GM19328 (cell line): ENCODE measurements around the gene MAN2B2.

Source experiments
- ATAC-seq: cut with Tn5 transposase; IDR thresholded peaks from one replicate; pipeline ENCODE4 v1.9.1; 2021; ENCODE audit warnings: mild to moderate bottlenecking, moderate library complexity; ENCODE audit not compliant: unreplicated experiment

The MAN2B2 gene

GRCh38 chr4:6566391-6567190 is 8.4 kb upstream of the MAN2B2 start:
- ATAC-seq, result no peak

- ATAC-seq, result no peak
These were observed 7.8 kb upstream of the MAN2B2 start for GRCh38 chr4:6567218-6567617.

GRCh38 chr4:6568148-6568547 is 6.8 kb upstream of the MAN2B2 start:
- no peak for ATAC-seq

GRCh38 chr4:6568689-6569332 is 6.2 kb upstream of the MAN2B2 start:
- no peak for ATAC-seq

- ATAC-seq, result no peak
These were observed 3.4 kb upstream of the MAN2B2 start for GRCh38 chr4:6571608-6572007.

GRCh38 chr4:6573551-6573950 is 1.4 kb upstream of the MAN2B2 start:
- ATAC-seq, result no peak

GRCh38 chr4:6573986-6574746 is 823 bp upstream of the MAN2B2 start:
- no peak for ATAC-seq

- no peak for ATAC-seq
These were observed 683 bp downstream of the MAN2B2 start for GRCh38 chr4:6575503-6576240.

- ATAC-seq, result no peak
These were observed 1.5 kb downstream of the MAN2B2 start for GRCh38 chr4:6576512-6576911.

- no peak for ATAC-seq
These were observed 1.9 kb downstream of the MAN2B2 start for GRCh38 chr4:6576932-6577331.

- no peak for ATAC-seq
These were observed 2.4 kb downstream of the MAN2B2 start for GRCh38 chr4:6577409-6577808.

- ATAC-seq, result no peak
These were observed 3.2 kb downstream of the MAN2B2 start for GRCh38 chr4:6578221-6578620.

GRCh38 chr4:6580353-6580752 is 5.4 kb downstream of the MAN2B2 start:
- ATAC-seq, result no peak

- no peak for ATAC-seq
These were observed 6.7 kb downstream of the MAN2B2 start for GRCh38 chr4:6581566-6582121.

GRCh38 chr4:6582889-6583490 is 8.0 kb downstream of the MAN2B2 start:
- ATAC-seq, result no peak

GRCh38 chr4:6584865-6585264 is 9.9 kb downstream of the MAN2B2 start:
- ATAC-seq, result no peak

GRCh38 chr4:6586715-6587325 is 11.8 kb downstream of the MAN2B2 start:
- no peak for ATAC-seq

GRCh38 chr4:6589444-6589843 is 14.5 kb downstream of the MAN2B2 start:
- ATAC-seq, result no peak

GRCh38 chr4:6591313-6591712 is 16.3 kb downstream of the MAN2B2 start:
- no peak for ATAC-seq

GRCh38 chr4:6591781-6592180 is 16.8 kb downstream of the MAN2B2 start:
- no peak for ATAC-seq
